ENCODE data around the gene MINDY1.
A peak's percentile ranks its signal among the peaks of the same experiment; 100 is the strongest.

The MINDY1 gene

GRCh38 chr1:150971583-150972416 lies 34.9 kb downstream of the MINDY1 start:
- no peak overlapping the region for H3K4me3 ChIP-seq (ENCODE audit: low read depth, low read length)
- TF ChIP-seq CTCF (IDR thresholded peaks at IDR 0.05; ENCODE audit: borderline replicate concordance, insufficient read depth, low read depth, low read length), result peak; percentile 18; the same call in 1 of the 2 replicates

- H3K4me3 ChIP-seq (ENCODE audit: low read depth, low read length), result no peak overlapping the region
- no peak for TF ChIP-seq CTCF (IDR thresholded peaks at IDR 0.05; ENCODE audit: borderline replicate concordance, insufficient read depth, low read depth, low read length)
These were observed 35.7 kb downstream of the MINDY1 start for GRCh38 chr1:150970808-150971582.

GRCh38 chr1:150969626-150970025 lies 37.1 kb downstream of the MINDY1 start:
- no peak for TF ChIP-seq CTCF (IDR thresholded peaks at IDR 0.05; ENCODE audit: borderline replicate concordance, insufficient read depth, low read depth, low read length)
- no peak overlapping the region for H3K4me3 ChIP-seq (ENCODE audit: low read depth, low read length)

GRCh38 chr1:150968491-150968890 lies 38.2 kb downstream of the MINDY1 start:
- no peak overlapping the region for H3K4me3 ChIP-seq (ENCODE audit: low read depth, low read length)
- TF ChIP-seq CTCF (IDR thresholded peaks at IDR 0.05; ENCODE audit: borderline replicate concordance, insufficient read depth, low read depth, low read length), result no peak

DNA sequence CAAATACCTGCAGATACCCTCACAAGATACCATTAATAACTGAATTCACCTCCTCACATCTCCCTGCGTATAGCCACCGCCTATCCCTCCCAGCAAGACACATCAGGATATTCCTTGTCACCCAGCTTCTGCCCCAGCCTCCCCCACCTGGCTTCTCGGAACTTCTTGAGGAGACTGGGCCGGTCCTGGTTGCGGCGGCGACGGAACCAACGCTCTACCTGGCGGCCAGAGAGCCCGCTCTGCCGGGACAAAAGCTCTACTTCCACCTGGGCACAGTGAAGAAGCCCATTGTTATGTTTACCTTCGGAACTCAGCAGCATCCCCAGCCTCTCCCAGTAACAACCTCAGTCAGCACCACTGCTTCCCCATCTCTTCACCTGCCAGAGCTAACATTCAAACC lies 38.8 kb downstream of the MINDY1 start:
- TF ChIP-seq CTCF (IDR thresholded peaks at IDR 0.05; ENCODE audit: borderline replicate concordance, insufficient read depth, low read depth, low read length), result no peak
- H3K4me3 ChIP-seq (ENCODE audit: low read depth, low read length), result no peak overlapping the region

- no peak overlapping the region for H3K4me3 ChIP-seq (ENCODE audit: low read depth, low read length)
- TF ChIP-seq CTCF (IDR thresholded peaks at IDR 0.05; ENCODE audit: borderline replicate concordance, insufficient read depth, low read depth, low read length), result no peak
These were observed 40.7 kb downstream of the MINDY1 start for GRCh38 chr1:150966011-150966410.
